T-helper 22 cell (primary cell): ENCODE data around the gene CDK6.

Experiments
- DNase-seq: peaks from one replicate; pipeline ENCODE4 v3.0.0-alpha.2; 2020; ENCODE audit warnings: low read depth

Gene CDK6

DNA sequence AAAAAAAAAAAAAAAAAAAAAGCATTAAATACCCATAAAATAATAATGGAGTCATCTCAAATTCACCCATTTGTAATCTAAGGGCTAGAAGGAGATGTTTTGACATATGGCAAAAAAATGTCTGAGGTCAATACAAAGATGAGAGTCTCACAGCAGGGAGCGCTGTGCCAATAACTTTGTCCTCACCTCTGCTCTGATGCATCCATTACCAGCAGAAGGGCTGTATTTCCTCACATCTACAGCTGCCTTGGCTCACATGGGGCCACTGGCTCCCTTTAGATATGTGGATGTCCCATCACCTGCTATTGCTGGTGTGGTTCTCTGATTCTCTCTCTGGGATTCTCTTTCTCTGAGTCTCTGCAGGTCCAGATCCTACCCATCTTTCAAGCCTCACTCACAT is 155.9 kb downstream of the CDK6 start:
- no peak for DNase-seq

DNA sequence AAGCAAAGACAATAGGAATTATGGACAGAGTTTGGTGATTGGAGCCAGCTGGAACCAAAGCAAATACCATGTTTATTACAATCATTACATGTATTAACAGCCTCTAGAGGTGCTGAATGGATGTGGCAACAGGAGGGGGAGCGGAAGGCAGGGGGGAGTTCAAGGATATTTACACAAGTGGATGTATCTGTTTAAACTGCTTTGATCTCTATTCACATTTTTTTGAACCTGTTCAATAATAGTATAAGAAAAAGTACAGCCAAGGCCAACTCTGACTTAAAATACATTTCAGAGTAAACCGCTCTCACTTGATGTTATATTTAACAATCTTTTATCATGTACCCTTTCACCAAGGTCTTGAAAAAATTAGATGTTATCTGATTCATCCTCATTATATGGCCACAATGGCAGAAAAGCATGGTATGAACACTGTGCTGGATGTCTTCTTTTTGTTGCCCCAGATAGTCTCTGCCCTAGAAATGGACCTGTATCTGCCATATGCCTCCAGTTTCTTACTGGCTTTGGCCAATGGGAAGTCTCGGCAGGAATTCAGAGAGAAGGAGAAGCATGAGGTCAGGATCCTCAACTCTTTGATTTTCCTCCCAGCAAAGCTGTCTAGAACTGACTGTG is 158.0 kb downstream of the CDK6 start:
- DNase-seq = no peak

DNA sequence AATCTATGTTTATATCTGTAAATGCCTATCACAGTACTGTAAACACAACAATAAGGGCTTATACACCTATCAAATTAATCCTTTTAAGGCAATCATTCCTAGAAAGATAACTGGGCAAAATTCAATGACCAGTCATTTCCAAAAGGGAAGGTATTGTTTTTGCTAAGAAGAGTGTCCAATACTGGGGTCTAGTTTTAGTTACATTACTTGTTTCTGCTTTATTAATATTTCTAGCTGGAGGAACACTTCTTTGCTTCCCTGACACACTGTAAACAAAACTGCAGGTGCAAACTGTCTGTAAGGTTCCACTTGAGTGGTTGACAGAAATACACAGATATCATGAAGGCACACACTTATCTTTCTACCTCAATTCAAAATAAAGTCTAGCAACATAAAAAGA is 162.0 kb downstream of the CDK6 start:
- DNase-seq = no peak

- no peak for DNase-seq
Measured at GRCh38 chr7:92671505-92672169, 164.7 kb downstream of the CDK6 start.

- DNase-seq = no peak
Measured at GRCh38 chr7:92670204-92670851, 166.0 kb downstream of the CDK6 start.

DNA sequence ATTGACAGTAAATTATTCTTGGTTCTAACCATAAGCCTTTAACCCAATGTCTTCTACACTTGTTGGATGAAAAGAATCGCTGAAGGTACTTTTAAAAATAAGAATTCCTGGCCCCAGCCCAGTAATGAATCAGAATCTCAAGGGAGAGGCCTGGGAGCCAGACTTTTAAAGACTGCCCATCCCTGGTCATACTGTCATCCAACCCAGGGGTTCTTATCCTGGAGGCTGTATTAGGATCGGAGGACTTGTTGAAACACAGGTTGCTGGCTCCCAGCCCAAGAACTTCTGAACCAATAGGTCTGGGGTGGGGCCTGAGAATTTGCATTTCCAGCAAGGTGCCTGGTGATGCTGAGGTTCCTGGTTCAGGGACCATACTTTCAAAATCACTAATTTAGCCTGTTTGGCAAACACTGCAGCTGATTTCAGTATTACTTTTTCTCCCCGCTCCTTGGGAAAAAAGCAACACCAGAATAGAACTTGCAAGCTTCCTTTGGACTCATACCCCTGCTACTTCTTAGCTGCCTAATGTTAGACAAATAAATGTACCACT is 166.7 kb downstream of the CDK6 start:
- no peak for DNase-seq

GRCh38 chr7:92668564-92668963 is 167.8 kb downstream of the CDK6 start:
- no peak for DNase-seq

DNA sequence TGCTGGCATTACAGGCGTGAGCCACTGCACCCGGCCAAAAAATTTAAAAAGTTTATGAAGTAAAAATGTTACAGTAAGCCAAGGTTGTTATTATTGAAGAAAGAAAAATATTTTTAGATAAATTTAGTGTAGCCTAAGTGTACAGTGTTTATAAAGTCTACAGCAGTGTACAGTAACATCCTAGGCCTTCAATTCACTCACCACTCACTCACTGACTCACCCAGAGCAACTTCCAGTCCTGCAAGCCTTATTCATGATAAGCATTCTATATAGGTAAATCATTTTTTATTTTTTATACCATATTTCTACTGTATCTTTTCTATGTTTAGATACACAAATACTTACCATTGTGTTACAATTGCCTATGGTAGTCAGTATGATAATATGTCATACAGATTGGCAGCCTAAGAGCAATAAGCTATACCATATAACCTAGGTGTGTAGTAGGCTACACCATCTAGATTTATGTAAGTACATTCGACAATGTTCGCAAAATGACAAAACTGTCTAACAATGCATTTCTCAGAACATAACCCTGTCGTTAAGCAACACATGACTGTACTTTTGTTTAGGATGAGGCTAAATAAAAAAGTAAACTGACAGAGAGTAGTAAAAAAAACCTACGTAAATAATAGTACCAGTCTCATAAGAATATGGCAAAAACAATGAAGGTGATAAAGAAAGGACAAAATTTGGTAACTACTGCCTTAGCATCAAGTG is 168.4 kb downstream of the CDK6 start:
- no peak for DNase-seq

DNA sequence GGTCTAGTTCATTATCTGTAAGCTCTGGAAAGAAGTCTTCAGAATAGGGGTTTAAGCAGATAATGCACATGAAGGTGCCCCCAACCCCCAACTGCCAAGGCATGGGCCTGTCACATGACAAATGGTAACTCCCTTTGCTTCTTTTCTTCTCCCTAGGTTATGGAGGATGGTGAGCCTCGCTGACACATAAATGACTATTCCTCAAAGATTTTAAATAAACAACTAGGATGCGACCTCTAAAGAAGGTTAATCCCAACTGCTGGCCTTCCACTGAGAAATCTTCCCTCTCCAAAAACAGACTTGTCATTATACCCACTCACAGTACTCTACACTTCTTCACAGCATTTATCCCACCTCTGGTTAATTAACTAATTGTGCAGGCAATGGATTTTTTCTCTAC is 170.4 kb downstream of the CDK6 start:
- no peak for DNase-seq

- no peak for DNase-seq
Measured at GRCh38 chr7:92661651-92662050, 174.7 kb downstream of the CDK6 start.

GRCh38 chr7:92658671-92659070 is 177.7 kb downstream of the CDK6 start:
- DNase-seq = no peak

GRCh38 chr7:92657391-92657790 is 179.0 kb downstream of the CDK6 start:
- DNase-seq = no peak

- no peak for DNase-seq
Measured at GRCh38 chr7:92656121-92656520, 180.3 kb downstream of the CDK6 start.

DNA sequence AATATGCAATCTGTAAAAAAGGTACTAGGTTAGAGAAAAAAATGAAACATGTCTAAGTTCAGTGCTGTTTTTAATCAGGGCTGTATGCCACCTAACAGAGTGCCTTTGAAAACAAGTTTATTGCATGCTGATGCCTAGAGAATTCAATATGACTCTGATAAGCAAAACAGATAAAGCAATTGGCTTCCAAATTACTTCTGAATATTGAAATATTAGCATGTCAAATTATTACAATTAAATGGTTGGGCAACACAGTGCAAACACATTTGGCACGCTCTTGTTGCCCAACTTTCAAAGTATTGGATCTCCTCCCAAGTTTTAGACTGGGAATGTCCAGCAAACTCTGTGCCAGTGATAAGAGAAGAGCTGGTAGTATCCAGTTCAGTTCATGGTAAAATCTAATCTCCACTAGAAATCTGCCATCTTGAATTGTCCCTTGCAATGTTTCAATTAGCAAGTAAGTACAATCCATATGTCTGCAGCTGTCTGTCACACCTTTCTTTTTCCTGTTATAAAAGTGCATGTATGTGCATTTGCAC is 181.0 kb downstream of the CDK6 start:
- no peak for DNase-seq

DNA sequence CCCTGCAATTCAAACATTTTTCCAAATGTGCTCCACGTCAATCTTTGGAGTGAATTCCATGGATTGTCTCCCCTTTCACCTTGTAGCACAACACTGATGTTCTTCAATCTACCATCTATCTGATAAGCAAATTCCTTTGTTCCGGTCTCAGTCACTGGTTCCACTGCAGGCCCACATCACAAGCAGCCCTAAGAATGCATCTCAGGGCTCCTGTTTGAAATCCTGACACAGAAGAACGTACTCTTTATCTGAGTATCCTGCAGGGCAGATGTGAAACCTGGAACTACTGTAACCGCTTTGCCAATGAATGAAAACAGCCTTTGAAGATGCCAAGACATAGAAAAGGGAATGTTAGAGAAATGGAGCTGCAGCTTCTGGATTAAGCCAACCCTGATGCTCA is 183.2 kb downstream of the CDK6 start:
- DNase-seq = no peak

- no peak for DNase-seq
Measured at GRCh38 chr7:92652536-92652935, 183.8 kb downstream of the CDK6 start.

DNA sequence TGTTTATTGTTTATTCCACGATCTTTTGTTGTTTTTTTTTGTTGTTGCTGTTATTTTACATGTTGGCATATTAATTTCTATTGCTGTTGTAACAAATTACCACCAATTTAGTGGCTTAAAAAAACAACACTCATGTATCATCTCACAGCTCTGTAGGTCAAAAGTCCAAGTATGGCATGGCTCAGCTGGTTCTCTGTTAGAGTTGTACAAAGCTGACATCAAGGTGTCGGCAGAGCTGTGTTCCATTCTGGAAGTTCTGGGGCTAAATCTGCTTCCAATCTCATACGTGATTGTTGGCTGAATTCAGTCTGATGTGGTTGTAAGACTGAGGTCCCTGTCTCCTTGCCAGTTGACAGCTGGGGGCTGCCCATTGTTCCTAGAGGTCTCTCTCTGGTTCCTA is 186.0 kb downstream of the CDK6 start:
- DNase-seq = no peak

DNA sequence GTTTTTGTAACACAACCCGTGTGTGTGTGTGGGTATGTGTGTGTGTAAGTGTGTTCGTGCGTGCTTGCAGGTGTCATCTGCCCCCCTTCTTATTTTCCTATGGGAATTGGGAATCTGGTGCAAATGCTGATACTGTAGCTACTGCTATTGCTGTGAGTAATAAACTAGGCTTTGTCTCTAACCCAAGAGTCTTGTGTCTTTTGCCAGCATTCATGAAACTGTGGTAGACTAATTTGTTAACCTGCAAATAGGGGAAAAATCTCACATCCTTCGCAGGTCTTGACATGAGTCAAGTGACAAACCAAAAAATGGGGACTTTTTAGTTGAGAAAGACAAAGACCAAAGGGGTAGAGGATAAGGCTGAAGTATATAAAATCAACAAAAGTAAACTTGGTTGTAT is 188.3 kb downstream of the CDK6 start:
- DNase-seq = no peak

DNA sequence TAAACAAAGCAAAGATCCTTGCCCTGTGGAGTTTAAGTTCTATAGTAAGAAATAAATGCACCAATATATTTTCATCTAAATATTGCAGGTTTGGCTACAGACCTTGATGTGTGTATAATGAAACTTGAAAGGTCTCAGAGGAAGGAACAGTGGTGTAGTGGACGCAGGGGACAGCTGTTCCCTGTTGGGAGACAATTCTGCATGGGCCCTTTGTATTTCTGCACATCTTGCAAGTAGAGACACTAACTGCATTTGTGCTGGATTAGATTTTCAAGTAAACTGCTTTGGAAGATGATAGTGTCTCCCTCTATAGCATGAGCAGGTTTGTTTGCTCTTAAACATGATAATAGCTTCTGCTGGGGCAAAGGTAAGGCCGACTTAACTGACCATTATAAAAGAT is 188.7 kb downstream of the CDK6 start:
- DNase-seq = no peak

DNA sequence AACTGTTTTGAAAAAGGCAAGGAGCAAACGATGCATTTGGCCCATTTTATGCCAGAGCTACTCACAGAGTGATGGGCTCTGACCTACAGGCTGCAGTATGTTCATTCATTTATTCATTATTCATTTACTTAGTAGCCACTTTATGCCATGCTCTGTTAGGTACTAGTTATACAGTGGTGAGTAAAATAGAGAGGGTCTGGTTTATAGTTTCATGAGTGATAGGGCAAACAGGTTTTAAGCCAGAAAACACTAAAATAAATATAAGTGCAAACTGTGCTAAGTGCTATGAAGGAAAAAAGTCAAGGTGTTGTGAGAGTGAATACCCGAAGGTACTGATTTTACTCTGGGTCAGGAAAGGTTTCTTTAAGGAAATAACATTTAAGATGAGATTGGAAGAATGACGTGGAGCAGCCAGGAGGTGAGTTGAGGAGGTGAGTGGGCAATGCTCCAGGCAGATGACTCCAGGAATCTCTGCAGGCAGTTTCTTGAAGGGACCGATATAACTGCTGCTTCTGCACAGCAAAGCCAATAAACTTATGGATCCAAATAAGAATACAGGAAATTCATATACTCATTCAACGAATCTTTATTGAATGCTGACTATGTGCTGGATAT is 189.3 kb downstream of the CDK6 start:
- no peak for DNase-seq

DNA sequence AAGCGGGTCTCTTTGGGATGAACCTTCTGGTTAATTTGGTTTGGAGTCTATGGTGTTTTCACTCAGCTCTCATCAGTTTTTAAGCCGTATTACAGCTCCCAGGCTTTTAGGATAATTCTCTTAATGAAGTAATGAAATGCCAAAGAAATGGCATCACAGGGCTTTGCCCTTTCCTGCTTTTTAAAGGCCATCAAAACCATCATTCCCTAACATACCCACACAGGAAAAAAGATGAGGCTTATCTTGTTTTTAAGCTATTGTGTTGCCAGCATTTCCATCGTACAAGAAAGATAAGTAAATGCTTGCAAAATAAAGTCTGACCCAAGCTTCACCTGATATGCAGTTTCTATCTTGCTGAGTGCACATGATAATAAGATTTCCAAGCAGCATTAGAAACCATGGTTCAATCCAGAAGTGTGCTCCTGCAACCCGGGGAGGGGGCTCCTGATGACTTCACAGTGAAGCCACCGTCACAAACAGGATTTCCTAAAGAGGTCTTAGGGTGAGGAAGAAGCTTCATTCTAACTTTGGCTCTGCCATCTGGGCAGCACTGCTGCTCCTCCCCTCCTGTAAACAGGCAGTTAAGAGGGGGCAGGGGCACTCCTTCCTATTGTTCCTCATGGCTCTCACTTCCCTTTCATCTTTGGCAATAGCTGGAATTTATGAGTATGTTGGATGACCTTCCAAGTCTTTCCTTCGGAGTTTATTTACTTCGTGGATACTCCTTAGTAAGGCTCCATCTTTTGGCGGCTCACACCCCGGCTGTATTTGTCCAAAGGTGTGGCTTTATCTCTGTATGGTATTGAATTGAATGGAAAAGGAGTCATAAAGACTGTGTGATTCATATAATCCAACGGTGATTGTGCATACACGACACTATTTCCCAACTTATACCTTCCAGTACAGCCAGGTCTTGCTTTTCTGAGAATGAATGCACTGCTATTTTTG is 191.0 kb downstream of the CDK6 start:
- no peak for DNase-seq
